Central memory CD4-positive, alpha-beta T cell (primary cell): ENCODE results near the gene TLCD3A.
"Not testable (repeated sequence)": the region's sequence is repeated elsewhere in the genome, so short reads cannot be mapped to it uniquely, and the experiment has no call there.

Source experiments
- DNase-seq: peaks from one replicate; pipeline ENCODE4 v3.0.0; 2022

TLCD3A gene

DNA sequence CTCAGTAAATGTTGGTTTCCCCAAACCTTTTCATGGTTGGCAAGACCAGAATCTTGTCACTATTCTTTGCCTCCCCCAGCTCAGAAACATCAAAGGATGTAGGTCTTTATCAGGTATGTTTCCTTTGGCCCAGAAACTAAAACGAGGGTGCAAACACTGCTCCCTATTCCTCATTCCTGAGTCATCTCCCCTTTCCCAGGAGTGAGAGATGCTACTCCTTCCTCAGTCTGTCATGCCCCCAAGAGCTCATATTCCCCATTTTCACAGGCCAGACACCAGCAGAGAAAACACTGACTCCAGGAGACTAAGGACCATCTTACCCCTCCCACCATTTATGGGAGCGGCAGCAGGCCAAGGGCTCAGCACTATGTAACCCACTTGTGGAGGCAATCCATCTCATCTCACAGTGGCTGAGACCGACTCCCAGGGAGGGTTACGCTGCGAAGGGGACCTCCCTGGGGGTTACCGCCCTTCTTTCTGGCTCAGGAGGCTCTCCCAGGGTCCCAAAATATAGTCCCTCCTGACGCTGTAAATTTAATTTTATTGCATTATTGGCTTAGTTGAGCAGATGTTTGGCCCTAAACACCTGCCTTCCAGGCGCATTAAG is 18.1 kb downstream of the TLCD3A start:
- DNase-seq, result no peak

DNA sequence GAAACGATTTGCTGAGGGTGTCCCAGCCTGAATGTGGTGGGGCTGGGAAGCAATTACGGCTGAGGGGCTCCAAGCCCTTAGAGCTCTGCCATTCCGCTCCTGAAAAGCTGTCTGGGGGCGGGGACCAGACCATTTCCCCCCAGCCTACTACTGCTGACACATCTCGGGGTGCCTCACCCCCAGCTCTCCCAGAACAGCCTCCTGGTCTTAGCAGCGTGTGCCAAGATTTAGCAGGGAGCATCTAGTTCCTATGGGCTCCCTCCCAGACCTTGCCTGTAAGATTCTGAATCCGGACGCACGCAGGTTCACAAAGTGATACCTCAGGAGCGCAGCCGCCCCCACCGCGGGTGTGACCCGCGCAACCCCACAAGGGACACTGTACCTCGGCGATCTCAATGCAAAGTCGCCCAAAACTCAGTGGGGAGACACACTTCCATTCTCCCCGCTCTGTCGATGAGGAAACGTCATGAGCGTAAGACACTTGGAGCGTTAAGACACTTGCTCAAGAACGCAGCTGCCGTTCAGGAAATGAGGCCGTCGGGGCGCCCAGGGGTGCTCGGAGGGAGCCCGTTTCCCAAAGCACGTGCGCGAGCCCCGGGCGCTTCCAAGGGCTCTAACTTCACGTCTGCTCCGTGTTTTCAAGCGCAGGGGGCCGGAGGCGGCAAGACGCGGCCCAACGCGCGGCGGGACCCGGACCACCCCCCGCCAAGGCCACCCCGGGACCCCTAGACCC is 19.0 kb downstream of the TLCD3A start:
- DNase-seq, result peak; percentile 55

DNA sequence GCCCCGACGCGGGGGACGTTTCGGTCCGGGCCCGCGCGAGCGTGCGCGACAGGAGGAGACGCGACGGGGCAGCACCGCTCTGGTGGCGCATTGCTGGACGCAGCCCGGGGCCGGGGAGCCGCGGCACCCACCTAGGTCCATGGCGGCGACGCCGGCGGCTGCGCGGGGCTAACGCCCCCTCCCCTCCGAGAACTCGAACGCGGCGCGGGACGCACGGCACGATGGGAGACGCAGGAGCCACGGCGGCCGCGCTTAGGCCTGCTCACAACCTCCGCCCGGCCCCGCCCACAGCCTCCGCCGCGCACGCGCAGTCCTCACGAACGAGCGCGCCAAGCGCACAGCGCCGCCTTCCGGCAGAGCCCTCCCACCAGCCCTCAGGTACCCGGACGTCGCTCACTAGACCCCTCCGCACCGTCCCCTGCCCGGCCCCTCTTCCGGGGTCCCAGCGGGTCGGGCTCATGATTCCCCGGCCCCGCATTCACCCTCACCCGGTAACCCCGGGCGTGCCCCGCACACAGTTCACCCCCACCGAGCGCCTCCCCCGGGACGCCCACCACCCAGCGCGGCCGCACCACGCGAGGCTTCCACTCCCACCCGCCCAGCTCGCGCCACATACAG is 19.7 kb downstream of the TLCD3A start, which contains the start of gene GEMIN4:
Gene GEMIN4, minus strand, starts transcription at position 263 of the 618 bp plus-strand sequence. Its CDS starts 122 bp downstream, at position 141.
- peak; percentile 95 for DNase-seq

DNA sequence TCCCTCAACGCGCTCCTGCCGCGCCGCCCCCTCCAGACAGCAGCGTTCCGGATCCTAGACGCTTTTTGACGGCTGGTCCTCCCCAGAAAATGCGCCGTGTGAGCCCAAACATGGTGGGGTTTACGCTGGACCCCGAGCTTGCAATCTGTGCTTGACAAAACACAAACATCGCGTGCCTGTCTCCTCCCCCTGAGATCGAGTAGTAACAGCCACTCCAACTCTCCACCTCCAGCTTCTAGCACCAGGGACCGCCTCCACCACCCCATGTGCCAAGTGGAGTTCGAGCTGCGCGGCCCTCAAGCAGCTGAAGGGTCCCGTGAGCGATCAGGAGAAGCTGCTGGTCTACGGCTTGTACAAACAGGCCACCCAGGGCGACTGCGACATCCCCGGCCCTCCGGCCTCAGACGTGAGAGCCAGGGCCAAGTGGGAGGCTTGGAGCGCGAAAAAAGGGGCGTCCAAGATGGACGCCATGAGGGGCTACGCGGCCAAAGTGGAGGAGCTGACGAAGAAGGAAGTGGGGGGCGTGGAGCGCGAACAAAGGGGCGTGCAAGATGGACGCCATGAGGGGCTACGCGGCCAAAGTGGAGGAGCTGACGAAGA is 20.3 kb downstream of the TLCD3A start:
- DNase-seq, result no peak

DNA sequence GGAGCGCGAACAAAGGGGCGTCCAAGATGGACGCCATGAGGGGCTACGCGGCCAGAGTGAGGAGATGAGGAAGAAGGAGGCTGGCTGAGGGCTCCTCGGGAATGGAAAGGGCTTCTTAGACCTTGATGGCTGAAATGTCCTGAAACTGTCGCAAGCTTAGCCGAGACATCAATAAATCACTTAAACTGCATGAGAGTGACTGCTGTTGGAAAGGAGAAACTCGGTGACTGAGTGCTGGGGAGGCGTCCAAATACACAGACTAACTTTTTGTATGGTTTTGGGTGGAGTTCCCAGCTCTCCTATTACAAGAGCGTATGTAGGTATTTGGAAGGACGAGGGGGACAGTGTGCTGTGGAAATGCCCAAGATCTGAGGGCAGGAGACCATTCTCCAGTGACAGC is 21.0 kb downstream of the TLCD3A start:
- no peak for DNase-seq

DNA sequence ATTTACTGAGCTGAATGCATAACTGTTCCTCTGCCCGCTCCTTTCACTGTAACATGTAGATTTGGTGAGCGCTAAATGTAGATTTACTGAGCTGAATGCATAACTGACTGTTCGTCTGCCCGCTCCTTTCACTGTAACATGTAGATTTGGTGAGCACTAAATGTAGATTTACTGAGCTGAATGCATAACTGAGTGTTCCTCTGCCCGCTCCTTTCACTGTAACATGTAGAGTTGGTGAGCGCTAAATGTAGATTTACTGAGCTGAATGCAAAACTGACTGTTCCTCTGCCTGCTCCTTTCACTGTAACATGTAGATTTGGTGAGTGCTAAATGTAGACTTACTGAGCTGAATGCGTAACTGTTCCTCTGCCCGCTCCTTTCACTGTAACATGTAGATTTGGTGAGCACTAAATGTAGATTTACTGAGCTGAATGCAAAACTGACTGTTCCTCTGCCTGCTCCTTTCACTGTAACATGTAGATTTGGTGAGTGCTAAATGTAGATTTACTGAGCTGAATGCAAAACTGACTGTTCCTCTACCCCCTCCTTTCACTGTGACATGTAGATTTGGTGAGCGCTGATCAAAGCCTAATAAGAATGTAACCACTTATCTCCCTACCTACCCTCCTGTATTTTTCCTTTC is 23.0 kb downstream of the TLCD3A start:
- not testable (repeated sequence) for DNase-seq

DNA sequence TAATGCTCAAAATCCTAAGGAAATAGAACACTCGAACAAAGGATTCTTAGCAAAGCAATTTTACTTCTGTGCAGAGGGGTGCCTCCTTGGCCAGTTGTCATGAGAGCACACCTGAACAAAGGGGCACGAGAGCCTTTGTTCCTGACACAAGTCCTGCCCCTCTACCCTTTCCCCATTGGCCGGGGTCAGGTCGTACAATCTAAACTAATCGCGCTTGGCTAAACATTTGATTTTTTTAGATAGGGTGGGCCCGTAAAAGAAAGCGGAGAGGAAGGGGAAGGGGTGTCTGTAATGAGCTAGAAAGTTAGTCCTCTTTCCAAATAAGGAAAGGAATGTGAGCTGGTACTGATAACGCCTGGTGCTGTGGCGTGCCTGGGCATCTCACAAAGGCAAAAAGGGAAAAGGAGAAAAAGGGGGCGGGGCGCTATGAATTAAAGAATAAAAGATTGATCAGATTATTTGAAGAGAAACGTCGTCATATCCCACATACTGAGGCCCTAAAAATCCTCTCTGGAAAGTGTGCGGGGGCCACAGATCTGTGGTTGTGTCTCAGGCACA is 23.7 kb downstream of the TLCD3A start:
- not testable (repeated sequence) for DNase-seq

DNA sequence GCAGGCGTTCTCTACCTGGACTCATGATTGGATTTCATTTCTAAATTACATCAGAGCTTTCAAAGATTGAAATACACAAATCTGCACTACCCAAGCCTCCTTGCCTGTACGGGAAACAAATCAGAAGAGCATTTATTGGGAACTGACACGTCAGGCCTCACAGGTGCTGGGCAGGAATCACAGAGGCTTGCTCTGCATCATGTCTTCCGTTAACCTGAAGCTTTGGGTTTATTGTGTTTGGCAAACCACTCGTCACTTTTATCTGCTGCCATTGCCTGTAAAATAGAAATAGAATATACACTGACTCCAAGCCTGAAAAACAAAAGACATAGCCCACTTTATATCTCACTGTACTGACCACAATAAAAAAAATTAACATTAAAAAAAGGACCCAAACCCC is 27.6 kb downstream of the TLCD3A start:
- no peak for DNase-seq

DNA sequence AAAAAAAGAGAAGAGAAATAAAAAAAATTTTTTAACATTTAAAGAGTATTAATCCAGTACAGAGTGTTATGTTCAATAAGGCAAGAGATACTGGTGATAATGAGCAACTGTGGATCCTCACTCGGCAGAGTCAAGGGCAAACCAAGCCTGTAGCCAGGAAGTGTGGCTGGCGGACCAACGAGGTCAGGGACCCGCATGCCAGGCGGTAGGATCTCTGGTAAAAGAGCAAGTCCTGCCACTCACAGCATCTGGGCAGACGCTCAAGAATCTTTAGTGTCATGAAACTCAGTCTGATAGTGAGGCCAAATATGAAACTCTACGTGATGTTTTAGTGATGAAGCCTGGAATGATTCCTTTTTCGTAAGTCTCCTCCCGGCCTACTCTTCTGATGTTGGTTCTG is 28.0 kb downstream of the TLCD3A start:
- DNase-seq, result no peak

DNA sequence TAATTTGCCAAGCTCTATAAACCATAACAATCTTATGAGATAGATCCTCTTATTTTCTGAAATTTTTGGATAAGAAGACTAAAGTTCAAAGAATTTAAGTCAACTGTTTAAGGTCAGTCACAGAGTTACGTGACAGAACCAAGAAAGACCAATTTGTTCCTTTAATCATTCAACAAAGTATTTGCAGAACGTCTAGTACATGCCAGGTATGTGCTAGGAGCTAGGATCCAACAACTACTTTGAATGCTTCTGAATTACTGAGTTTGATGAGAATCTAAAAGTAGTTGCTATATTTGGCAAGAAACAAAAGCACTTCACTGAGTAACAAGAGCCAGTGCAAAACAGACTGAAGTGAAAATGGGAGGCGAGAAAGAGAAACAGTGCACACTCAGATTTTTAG is 34.7 kb downstream of the TLCD3A start:
- no peak for DNase-seq

DNA sequence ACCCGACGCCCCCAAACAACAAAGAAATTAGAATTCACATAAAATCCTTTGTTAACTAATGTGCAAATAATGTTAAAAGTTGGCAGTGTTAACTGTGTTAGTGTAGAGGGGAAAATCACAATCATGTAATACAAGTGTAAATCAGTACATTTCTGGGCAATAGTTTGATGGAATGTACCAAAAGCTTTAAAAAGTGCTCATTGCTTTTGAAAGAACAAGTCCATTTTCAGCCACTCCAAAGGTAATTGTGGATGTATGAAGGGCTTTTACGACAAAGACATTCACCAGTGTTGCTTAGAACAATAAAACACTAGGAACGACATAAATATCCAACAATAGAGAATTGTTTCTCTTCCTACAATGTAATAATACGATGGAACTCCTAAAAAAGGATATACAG is 40.6 kb downstream of the TLCD3A start:
- no peak for DNase-seq

DNA sequence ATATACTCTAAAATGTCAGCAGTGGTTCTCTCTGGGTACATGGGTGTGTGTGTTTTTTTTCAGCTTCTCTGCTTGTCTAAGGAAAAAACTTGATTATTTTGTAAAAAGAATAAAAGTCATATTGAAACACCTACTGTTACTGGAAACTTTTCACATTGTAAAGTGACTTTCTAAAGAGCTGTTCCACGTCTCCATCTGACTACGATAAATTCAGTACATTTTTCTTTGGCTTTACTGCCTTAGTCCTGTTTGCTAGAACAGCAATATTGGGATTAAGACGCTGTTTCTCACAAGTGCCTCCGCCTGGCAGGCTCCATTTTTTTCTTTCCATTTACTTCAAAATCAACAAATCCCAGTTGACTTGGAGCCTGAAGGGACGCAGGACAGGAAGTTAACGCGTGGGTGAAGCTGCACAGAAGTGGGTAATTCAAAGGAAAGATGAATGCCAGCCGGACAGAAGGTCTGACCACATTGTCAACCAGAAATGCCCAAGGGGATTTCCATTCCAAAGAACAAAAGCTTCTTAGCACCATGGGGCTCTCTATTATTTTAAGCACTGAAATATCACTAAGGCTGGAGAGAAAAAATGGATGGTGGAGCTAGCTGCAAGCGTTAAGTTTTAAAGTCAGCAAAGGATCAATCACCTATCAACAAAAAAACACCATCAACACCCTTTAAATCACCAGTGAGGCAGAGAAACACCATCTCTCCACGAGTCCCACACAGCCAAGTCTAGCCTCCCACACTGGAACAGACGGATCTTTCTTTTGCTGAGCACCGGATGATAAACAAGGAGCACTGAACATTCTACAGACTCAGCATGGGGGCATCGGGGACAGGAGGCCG is 41.3 kb downstream of the TLCD3A start:
- no peak for DNase-seq

DNA sequence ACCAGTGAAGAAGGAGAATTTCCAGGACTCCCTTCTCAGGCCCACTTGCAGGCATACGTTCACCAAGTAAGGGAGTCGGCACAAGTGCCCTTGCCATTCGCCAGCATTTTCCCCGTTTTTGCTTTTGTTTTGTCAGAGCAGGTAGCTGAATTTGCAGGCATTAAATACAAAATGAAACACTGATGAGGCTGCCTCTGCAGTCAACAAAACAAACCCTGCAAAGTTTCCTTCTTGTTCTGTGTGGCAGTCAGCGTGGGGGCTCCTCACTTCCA is 41.9 kb downstream of the TLCD3A start:
- no peak for DNase-seq

DNA sequence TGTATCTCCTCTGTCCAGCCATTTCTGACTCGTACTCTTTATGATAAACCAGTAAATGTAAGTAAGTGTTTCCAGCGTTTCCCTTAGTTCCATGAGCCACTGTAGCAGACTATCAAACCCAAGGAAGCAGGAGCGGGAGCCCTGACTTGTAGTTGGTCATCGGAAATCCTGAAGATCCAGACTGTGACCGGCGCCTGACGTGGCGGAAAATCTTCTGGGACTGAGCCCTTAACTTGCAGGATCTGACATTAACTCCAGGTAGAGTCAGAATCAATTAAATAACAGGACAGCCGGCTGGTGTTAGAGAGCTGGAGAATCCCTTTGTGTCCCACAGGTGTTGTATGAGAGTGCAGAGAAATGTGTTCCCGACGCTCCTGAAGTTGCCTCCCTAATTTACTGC is 45.7 kb downstream of the TLCD3A start:
- DNase-seq, result no peak

DNA sequence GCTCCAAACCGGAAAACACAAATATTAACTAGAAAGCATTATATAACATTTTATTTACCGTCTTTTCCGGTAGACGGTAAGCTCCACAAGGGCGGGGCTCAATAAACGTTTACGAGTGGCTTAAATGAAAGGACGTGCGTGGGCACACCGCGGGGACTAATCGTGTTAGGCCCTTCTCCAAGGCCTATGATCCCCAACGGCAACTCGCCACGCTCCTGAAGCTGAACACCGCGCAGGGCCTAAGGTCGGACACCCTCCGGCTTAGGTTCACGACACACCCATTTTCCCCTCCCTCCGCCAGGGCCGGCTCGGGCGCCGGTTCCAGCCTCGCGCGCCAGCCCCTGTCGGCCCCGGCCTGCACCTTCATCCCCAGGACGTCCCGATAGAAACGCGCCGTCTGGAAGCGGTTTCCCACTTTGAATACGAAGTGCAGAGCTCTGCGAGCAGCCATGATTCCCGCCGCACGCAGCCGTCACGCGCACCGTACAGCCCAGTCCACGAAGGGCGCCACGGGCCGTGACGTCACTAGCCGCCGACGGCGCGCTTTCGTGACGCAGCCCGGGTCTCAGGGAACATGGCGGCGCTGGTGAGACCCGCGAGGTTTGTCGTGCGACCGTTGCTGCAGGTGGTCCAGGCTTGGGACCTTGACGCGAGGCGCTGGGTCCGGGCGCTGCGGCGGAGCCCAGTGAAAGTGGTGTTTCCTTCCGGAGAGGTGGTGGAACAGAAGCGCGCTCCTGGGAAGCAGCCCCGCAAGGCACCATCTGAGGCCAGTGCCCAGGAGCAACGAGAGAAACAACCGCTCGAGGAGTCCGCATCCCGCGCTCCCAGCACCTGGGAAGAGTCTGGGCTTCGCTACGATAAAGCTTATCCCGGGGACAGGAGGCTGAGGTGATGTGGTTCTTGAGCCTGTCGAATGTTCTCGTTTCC is 49.7 kb downstream of the TLCD3A start, which contains the start of the genes GLOD4 and MRM3:
Gene GLOD4, minus strand, starts transcription at position 476 of the 927 bp plus-strand sequence. Its CDS starts 25 bp downstream, at position 451.
Gene MRM3, plus strand, starts transcription at position 549 of the 927 bp plus-strand sequence. Its CDS starts 26 bp downstream, at position 575.
- peak; percentile 93 for DNase-seq

DNA sequence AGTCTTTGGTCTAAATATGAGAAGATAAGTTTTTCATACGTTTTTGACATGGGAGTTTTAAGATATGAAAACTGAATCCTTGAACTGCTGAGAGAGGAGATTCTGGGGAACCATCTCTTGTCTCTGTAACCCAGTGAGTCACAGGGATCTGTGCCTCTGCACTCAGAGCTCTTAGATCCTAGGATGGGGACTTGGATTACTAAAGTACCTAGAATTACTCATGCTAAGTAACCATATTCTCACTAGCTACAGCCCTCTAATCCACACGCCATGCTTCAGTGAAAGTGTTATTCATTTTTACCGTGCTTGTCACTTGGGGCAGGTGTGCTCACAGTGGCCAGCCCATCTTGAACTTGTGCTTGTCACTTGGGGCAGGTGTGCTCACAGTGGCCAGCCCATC is 51.7 kb downstream of the TLCD3A start:
- DNase-seq, result no peak

DNA sequence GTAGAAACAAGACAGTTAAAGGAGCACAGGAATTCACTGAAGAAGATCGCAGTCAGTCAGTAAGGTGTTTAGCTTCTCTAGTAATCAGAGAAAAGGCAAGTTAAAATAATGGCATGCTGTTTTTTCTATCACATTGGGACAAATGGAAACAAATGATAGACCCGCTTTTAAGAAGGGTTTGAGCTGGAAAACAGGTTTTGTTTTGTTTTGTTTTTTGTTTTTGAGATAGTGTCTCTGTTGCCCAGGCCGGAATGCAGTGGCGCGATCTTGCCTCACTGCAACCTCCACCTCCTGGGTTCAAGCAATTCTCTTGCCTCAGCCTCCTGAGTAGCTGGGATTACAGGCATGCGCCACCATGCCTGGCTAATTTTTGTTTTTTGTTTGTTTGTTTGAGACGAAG is 53.5 kb downstream of the TLCD3A start:
- DNase-seq, result not testable (repeated sequence)

DNA sequence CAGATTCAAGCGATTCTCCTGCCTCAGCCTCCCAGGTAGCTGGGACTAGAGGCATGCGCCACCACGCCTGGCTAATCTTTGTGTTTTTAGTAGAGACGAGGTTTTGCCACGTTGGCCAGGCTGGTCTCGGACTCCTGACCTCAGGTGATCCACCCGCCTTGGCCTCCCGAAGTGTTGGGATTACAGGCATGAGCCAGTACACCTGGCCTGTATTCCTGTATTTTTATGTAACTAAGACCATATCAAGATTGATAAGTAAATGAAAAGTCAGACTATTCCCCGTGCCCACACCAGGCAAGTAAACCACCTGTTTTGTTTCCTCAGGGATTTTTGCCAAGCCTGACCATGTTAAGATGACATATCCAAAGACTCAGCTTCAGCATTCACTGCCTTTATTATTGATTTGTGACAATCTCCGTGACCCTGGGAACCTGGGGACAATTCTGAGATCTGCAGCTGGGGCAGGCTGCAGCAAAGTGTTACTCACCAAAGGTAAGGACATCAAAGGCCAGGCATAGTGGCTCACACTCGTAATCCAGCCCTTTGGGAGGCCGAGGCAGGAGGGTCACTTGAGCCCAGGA is 55.3 kb downstream of the TLCD3A start:
- DNase-seq, result no peak

DNA sequence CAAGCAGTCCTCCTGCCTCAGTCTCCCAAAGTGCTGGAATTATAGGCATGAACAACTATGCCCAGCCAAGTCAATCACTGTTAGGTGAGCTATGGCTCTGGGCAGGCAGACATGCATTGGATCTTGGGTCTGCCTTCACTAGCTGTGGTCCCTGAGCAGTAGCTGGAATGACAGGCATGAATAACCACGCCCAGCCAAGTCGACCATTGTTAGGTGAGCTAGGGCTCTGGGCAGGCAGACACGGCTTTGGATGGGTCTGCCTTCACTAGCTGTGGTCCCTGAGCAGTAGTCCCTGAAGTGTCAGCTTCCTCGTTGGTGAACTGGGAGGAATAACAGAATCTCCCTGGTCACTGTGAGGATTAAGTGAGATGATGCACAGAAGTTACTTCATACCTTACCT is 56.2 kb downstream of the TLCD3A start:
- no peak for DNase-seq

DNA sequence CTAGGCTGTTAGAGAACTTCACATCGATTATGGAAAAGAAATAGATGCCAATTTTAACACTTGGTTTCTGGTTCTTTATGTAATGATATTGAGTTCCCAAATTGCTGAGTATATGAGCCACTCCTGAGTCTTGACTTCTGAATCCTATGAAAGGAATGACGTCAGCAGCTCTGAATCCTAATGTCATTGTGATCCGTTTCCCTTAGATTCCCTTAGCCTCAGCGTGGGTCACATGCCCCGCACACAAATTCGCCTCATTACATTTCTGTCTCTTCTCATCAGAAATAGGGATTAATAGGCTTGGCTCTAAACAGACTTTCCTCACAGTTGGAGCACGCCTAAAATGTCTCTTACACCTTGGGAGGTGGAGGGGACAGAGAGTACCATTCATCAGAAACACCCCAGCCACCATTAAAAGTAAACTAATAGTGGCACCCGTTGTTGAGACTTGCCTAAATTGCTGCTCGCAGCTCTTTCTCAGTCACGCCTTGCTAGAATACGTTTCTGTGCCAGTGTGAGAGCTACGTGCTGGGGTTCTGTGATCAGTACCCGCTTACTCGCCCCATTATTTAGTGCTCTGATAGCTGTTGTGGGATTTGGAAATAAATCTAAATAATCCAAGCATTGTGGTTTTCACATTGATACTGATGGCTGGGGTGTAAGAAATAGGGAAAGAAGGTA is 56.9 kb downstream of the TLCD3A start:
- DNase-seq, result no peak
